Measurements from ENCODE around the gene OCLN. TPM values are rescaled to one million over a fixed set of nuclear protein-coding genes. Genes with fewer than 3 reads are reported as not detected.
"Not testable (repeated sequence)": the region's sequence is repeated elsewhere in the genome, so short reads cannot be mapped to it uniquely, and the experiment has no call there.

The OCLN gene
- total RNA-seq, 1 donor from 2014 or later, result 15.3 TPM

- no peak overlapping the region for H3K27ac Mint-ChIP-seq (ENCODE audit: unreplicated experiment)
- Histone ChIP-seq H3K27ac (ENCODE audit: low read depth, low read length) (no peak overlapping the region), H3K79me2 (ENCODE audit: insufficient read depth, low read length) (no peaks in the 10 kb centered on the region), H3K4me2 (ENCODE audit: low read length) (no peak overlapping the region), H3K9me3 (ENCODE audit: insufficient read depth, low read depth, low read length) (no peaks in the 10 kb centered on the region), H4K20me1 (ENCODE audit: insufficient read depth, low read length) (no peaks in the 10 kb centered on the region), H2AFZ (ENCODE audit: low read depth, low read length) (no peak overlapping the region), H3K4me3 (ENCODE audit: insufficient read depth, low read depth, low read length) (no peak overlapping the region), H3K27me3 (ENCODE audit: insufficient read depth, low read length) (no peaks in the 10 kb centered on the region), H3K9ac (ENCODE audit: low read length) (no peak overlapping the region), H3K4me1 (ENCODE audit: insufficient read depth, low read length) (no peaks in the 10 kb centered on the region), H3K36me3 (ENCODE audit: insufficient read depth, low read length) (no peaks in the 10 kb centered on the region)
- no peaks in the 10 kb centered on the region for H3K4me1 Mint-ChIP-seq (ENCODE audit: low read depth, unreplicated experiment)
- no peaks in the 10 kb centered on the region for H3K9me3 Mint-ChIP-seq (ENCODE audit: unreplicated experiment)
- FAIRE-seq (no peak), DNase-seq (ENCODE audit: low read depth) (no peak)
- no peaks in the 10 kb centered on the region for H3K36me3 Mint-ChIP-seq (ENCODE audit: low read depth, unreplicated experiment)
- peaks cover 5% of the 10 kb centered on the region for H3K27me3 Mint-ChIP-seq (ENCODE audit: low read depth, unreplicated experiment)
- H3K4me3 Mint-ChIP-seq (ENCODE audit: unreplicated experiment), result no peak overlapping the region
- TF ChIP-seq CTCF (IDR thresholded peaks at IDR 0.05; ENCODE audit: insufficient read depth, low read depth, low read length) (no peak), EZH2 (IDR thresholded peaks at IDR 0.05; ENCODE audit: insufficient read depth, low read length) (no peak)
Measured at GRCh38 chr5:69454460-69455249, 37.9 kb upstream of the OCLN start.

- not testable (repeated sequence) for H3K36me3 Mint-ChIP-seq (ENCODE audit: low read depth, unreplicated experiment); H3K27me3 ChIP-seq (ENCODE audit: insufficient read depth, low read length); H3K27ac ChIP-seq (ENCODE audit: low read depth, low read length); H3K4me1 Mint-ChIP-seq (ENCODE audit: low read depth, unreplicated experiment); DNase-seq (ENCODE audit: low read depth); H3K9ac ChIP-seq (ENCODE audit: low read length); H3K27me3 Mint-ChIP-seq (ENCODE audit: low read depth, unreplicated experiment); H3K36me3 ChIP-seq (ENCODE audit: insufficient read depth, low read length); FAIRE-seq; H2AFZ ChIP-seq (ENCODE audit: low read depth, low read length); H3K9me3 Mint-ChIP-seq (ENCODE audit: unreplicated experiment); H3K4me2 ChIP-seq (ENCODE audit: low read length); H3K4me3 ChIP-seq (ENCODE audit: insufficient read depth, low read depth, low read length); H3K4me1 ChIP-seq (ENCODE audit: insufficient read depth, low read length); H3K9me3 ChIP-seq (ENCODE audit: insufficient read depth, low read depth, low read length); H3K27ac Mint-ChIP-seq (ENCODE audit: unreplicated experiment); H3K79me2 ChIP-seq (ENCODE audit: insufficient read depth, low read length); H3K4me3 Mint-ChIP-seq (ENCODE audit: unreplicated experiment); H4K20me1 ChIP-seq (ENCODE audit: insufficient read depth, low read length)
Measured at GRCh38 chr5:69455428-69455988, 37.1 kb upstream of the OCLN start.

GRCh38 chr5:69462170-69462569 is 30.4 kb upstream of the OCLN start:
- no peak overlapping the region for H3K27ac Mint-ChIP-seq (ENCODE audit: unreplicated experiment)
- no peaks in the 10 kb centered on the region for H3K36me3 Mint-ChIP-seq (ENCODE audit: low read depth, unreplicated experiment)
- H3K27me3 ChIP-seq (ENCODE audit: insufficient read depth, low read length), result no peaks in the 10 kb centered on the region
- no peak overlapping the region for H3K9ac ChIP-seq (ENCODE audit: low read length)
- no peaks in the 10 kb centered on the region for H3K36me3 ChIP-seq (ENCODE audit: insufficient read depth, low read length)
- no peak overlapping the region for H3K4me3 Mint-ChIP-seq (ENCODE audit: unreplicated experiment)
- no peaks in the 10 kb centered on the region for H3K4me1 ChIP-seq (ENCODE audit: insufficient read depth, low read length)
- no peaks in the 10 kb centered on the region for H3K4me1 Mint-ChIP-seq (ENCODE audit: low read depth, unreplicated experiment)
- no peak overlapping the region for H3K27ac ChIP-seq (ENCODE audit: low read depth, low read length)
- H3K9me3 ChIP-seq (ENCODE audit: insufficient read depth, low read depth, low read length), result no peaks in the 10 kb centered on the region
- no peak overlapping the region for H3K4me3 ChIP-seq (ENCODE audit: insufficient read depth, low read depth, low read length)
- H2AFZ ChIP-seq (ENCODE audit: low read depth, low read length), result no peak overlapping the region
- peaks cover 6% of the 10 kb centered on the region for H3K27me3 Mint-ChIP-seq (ENCODE audit: low read depth, unreplicated experiment)
- no peak for DNase-seq (ENCODE audit: low read depth)
- H4K20me1 ChIP-seq (ENCODE audit: insufficient read depth, low read length), result no peaks in the 10 kb centered on the region
- H3K9me3 Mint-ChIP-seq (ENCODE audit: unreplicated experiment), result no peaks in the 10 kb centered on the region
- FAIRE-seq, result no peak
- no peak overlapping the region for H3K4me2 ChIP-seq (ENCODE audit: low read length)
- H3K79me2 ChIP-seq (ENCODE audit: insufficient read depth, low read length), result no peaks in the 10 kb centered on the region
- TF ChIP-seq CTCF (IDR thresholded peaks at IDR 0.05; ENCODE audit: insufficient read depth, low read depth, low read length) (no peak), EZH2 (IDR thresholded peaks at IDR 0.05; ENCODE audit: insufficient read depth, low read length) (no peak)

- H3K4me3 ChIP-seq (ENCODE audit: insufficient read depth, low read depth, low read length); H3K27ac ChIP-seq (ENCODE audit: low read depth, low read length); H3K9me3 ChIP-seq (ENCODE audit: insufficient read depth, low read depth, low read length); H3K27me3 Mint-ChIP-seq (ENCODE audit: low read depth, unreplicated experiment); H3K4me1 Mint-ChIP-seq (ENCODE audit: low read depth, unreplicated experiment); H3K36me3 Mint-ChIP-seq (ENCODE audit: low read depth, unreplicated experiment); H3K4me2 ChIP-seq (ENCODE audit: low read length); H3K36me3 ChIP-seq (ENCODE audit: insufficient read depth, low read length); H3K9me3 Mint-ChIP-seq (ENCODE audit: unreplicated experiment); FAIRE-seq; H2AFZ ChIP-seq (ENCODE audit: low read depth, low read length); H4K20me1 ChIP-seq (ENCODE audit: insufficient read depth, low read length); H3K4me3 Mint-ChIP-seq (ENCODE audit: unreplicated experiment); H3K79me2 ChIP-seq (ENCODE audit: insufficient read depth, low read length); H3K27me3 ChIP-seq (ENCODE audit: insufficient read depth, low read length); H3K27ac Mint-ChIP-seq (ENCODE audit: unreplicated experiment); DNase-seq (ENCODE audit: low read depth); H3K4me1 ChIP-seq (ENCODE audit: insufficient read depth, low read length); H3K9ac ChIP-seq (ENCODE audit: low read length): not testable (repeated sequence)
Measured at GRCh38 chr5:69466375-69466774, 26.2 kb upstream of the OCLN start.

Measured in astrocyte (in vitro differentiated cells and primary cell).